K562 (cell line): ENCODE measurements around the gene GLIS1.

Experiments used
- E2F4 ChIP-seq: sonication (generic); formaldehyde crosslinking; IDR thresholded peaks from 2 replicates; pipeline ENCODE4 v1.8.0; 2022; ENCODE audit warnings: mild to moderate bottlenecking, low read depth, missing genetic modification reagents
- E2F8 ChIP-seq: fragments of 450-650 bp; IDR thresholded peaks from 2 replicates; pipeline ENCODE4 v1.7.1; 2018; ENCODE audit warnings: mild to moderate bottlenecking, low read depth; ENCODE audit not compliant: partially characterized antibody
- KAT7 ChIP-seq: sonication (generic); formaldehyde crosslinking; IDR thresholded peaks from 2 replicates; pipeline ENCODE4 v1.8.0; 2022; ENCODE audit warnings: missing genetic modification reagents, mild to moderate bottlenecking, borderline replicate concordance
- PATZ1 ChIP-seq: fragments of 250-450 bp; sonication (Bioruptor Pico); IDR thresholded peaks from 2 replicates; pipeline ENCODE4 v1.5.0; 2020; ENCODE audit warnings: mild to moderate bottlenecking, borderline replicate concordance
- POLR2G ChIP-seq: fragments of 200-400 bp; formaldehyde crosslinking; IDR thresholded peaks from 2 replicates; pipeline ENCODE4 v1.6.1; 2017; ENCODE audit warnings: low read depth, mild to moderate bottlenecking, antibody characterized with exemption, low read length, moderate library complexity
- POU5F1 ChIP-seq: fragments of 150-350 bp; IDR thresholded peaks from 2 replicates; pipeline ENCODE4 v1.6.1; 2014; ENCODE audit warnings: borderline replicate concordance, low read length, low read depth, mild to moderate bottlenecking; ENCODE audit not compliant: partially characterized antibody
- SMARCA5 ChIP-seq: fragments of 450-650 bp; IDR thresholded peaks from 2 replicates; pipeline ENCODE4 v1.6.1; 2016
- USF1 ChIP-seq: sonication (generic); formaldehyde crosslinking; IDR thresholded peaks from 2 replicates; pipeline ENCODE4 v1.9.0; 2022; ENCODE audit warnings: mild to moderate bottlenecking, missing genetic modification reagents
- YY1 ChIP-seq, 3 experiments: IDR thresholded peaks; 2 replicates each; pipeline ENCODE4 v1.6.1; 2011; ENCODE audit warnings: low read length in 2 of 3, mild to moderate bottlenecking in 2 of 3, moderate library complexity in 2 of 3, borderline replicate concordance in 1 of 3, control low read depth in 1 of 3, low read depth in 1 of 3; ENCODE audit not compliant: insufficient read depth in 3 of 3, insufficient replicate concordance in 2 of 3, control insufficient read depth in 1 of 3, insufficient read length in 1 of 3; ENCODE audit errors: extremely low read depth in 1 of 3
- ZNF165 ChIP-seq: fragments of 250-450 bp; sonication (Bioruptor Pico); IDR thresholded peaks from 2 replicates; pipeline ENCODE4 v1.4.0; 2020; ENCODE audit warnings: borderline replicate concordance
- ZNF232 ChIP-seq: sonication (generic); formaldehyde crosslinking; IDR thresholded peaks from 2 replicates; pipeline ENCODE4 v1.8.0; 2022; ENCODE audit warnings: mild to moderate bottlenecking, missing genetic modification reagents

- TF ChIP-seq POLR2G = no peak
- no peak for TF ChIP-seq SMARCA5
- no peak for TF ChIP-seq ZNF232 (CRISPR knock-in tag)
- TF ChIP-seq PATZ1 (CRISPR knock-in tag) = no peak
- no peak for TF ChIP-seq E2F4 (CRISPR knock-in tag)
- no peak for TF ChIP-seq ZNF165 (CRISPR knock-in tag)
- no peak for TF ChIP-seq POU5F1
- no peak for TF ChIP-seq E2F8
- no peak for TF ChIP-seq USF1 (CRISPR knock-in tag)
- TF ChIP-seq YY1 (IDR thresholded peaks at IDR 0.05; ENCODE audit: borderline replicate concordance in 1 of 3, control insufficient read depth in 1 of 3, extremely low read depth in 1 of 3, insufficient read depth in 3 of 3, insufficient read length in 1 of 3, insufficient replicate concordance in 2 of 3, low read depth in 1 of 3, low read length in 2 of 3) = no peak
- no peak for TF ChIP-seq KAT7 (CRISPR knock-in tag)
These were observed 12.9 kb downstream of the GLIS1 start for GRCh38 chr1:53726009-53726600.
